ENCODE data around the gene MTO1. TPM values are rescaled to one million over a fixed set of nuclear protein-coding genes. Genes with fewer than 3 reads are reported as not detected.
"Not testable (repeated sequence)": the region's sequence is repeated elsewhere in the genome, so short reads cannot be mapped to it uniquely, and the experiment has no call there.

MTO1 gene
- 39.9 TPM for total RNA-seq

GRCh38 chr6:73461537-73462350 is at the start of gene MTO1:
Gene MTO1 (plus strand): TSS chr6:73461737. CDS start chr6:73461855, 118 bp downstream.
- Histone ChIP-seq H3K9me3 (ENCODE audit: low read depth, low read length) (no peaks in the 10 kb centered on the region), H3K27me3 (ENCODE audit: insufficient read depth, low read length) (no peaks in the 10 kb centered on the region), H3K4me1 (ENCODE audit: insufficient read depth, low read length) (peaks cover 61% of the 10 kb centered on the region), H3K4me3 (ENCODE audit: low read length) (peak within 1 kb of the TSS; percentile 99)

- Histone ChIP-seq H3K4me3 (ENCODE audit: low read length) (no peak overlapping the region), H3K4me1 (ENCODE audit: insufficient read depth, low read length) (no peaks in the 10 kb centered on the region), H3K27me3 (ENCODE audit: insufficient read depth, low read length) (no peaks in the 10 kb centered on the region), H3K9me3 (ENCODE audit: low read depth, low read length) (no peaks in the 10 kb centered on the region)
These were observed 48.4 kb upstream of the MTO1 start for GRCh38 chr6:73413102-73413501.

GRCh38 chr6:73418081-73418741 is 43.3 kb upstream of the MTO1 start:
- Histone ChIP-seq H3K4me1 (ENCODE audit: insufficient read depth, low read length) (peaks cover 19% of the 10 kb centered on the region), H3K27me3 (ENCODE audit: insufficient read depth, low read length) (no peaks in the 10 kb centered on the region), H3K9me3 (ENCODE audit: low read depth, low read length) (no peaks in the 10 kb centered on the region), H3K4me3 (ENCODE audit: low read length) (no peak overlapping the region)

- no peaks in the 10 kb centered on the region for H3K27me3 ChIP-seq (ENCODE audit: insufficient read depth, low read length)
- H3K4me3 ChIP-seq (ENCODE audit: low read length), result no peak overlapping the region
- no peaks in the 10 kb centered on the region for H3K9me3 ChIP-seq (ENCODE audit: low read depth, low read length)
- H3K4me1 ChIP-seq (ENCODE audit: insufficient read depth, low read length), result peaks cover 21% of the 10 kb centered on the region
These were observed 40.0 kb upstream of the MTO1 start for GRCh38 chr6:73421534-73421933.

- Histone ChIP-seq H3K9me3 (ENCODE audit: low read depth, low read length) (no peaks in the 10 kb centered on the region), H3K4me1 (ENCODE audit: insufficient read depth, low read length) (no peaks in the 10 kb centered on the region), H3K4me3 (ENCODE audit: low read length) (no peak overlapping the region), H3K27me3 (ENCODE audit: insufficient read depth, low read length) (no peaks in the 10 kb centered on the region)
These were observed 26.3 kb upstream of the MTO1 start for GRCh38 chr6:73435236-73435635.

GRCh38 chr6:73443555-73443954 is 18.0 kb upstream of the MTO1 start:
- Histone ChIP-seq H3K27me3 (ENCODE audit: insufficient read depth, low read length) (no peaks in the 10 kb centered on the region), H3K9me3 (ENCODE audit: low read depth, low read length) (no peaks in the 10 kb centered on the region), H3K4me1 (ENCODE audit: insufficient read depth, low read length) (peaks cover 23% of the 10 kb centered on the region), H3K4me3 (ENCODE audit: low read length) (no peak overlapping the region)

- H3K4me1 ChIP-seq (ENCODE audit: insufficient read depth, low read length), result peaks cover 65% of the 10 kb centered on the region
- no peaks in the 10 kb centered on the region for H3K9me3 ChIP-seq (ENCODE audit: low read depth, low read length)
- no peaks in the 10 kb centered on the region for H3K27me3 ChIP-seq (ENCODE audit: insufficient read depth, low read length)
- H3K4me3 ChIP-seq (ENCODE audit: low read length), result peak overlapping the region; percentile 91
These were observed 10.1 kb upstream of the MTO1 start for GRCh38 chr6:73451223-73452106.

GRCh38 chr6:73452107-73452461 is 9.5 kb upstream of the MTO1 start, which contains the start of gene CGAS:
Gene CGAS (minus strand): TSS chr6:73452297. CDS start chr6:73452181, 116 bp downstream.
- Histone ChIP-seq H3K27me3 (ENCODE audit: insufficient read depth, low read length) (no peaks in the 10 kb centered on the region), H3K4me1 (ENCODE audit: insufficient read depth, low read length) (peaks cover 71% of the 10 kb centered on the region), H3K9me3 (ENCODE audit: low read depth, low read length) (no peaks in the 10 kb centered on the region), H3K4me3 (ENCODE audit: low read length) (peak within 1 kb of the TSS; percentile 91)

GRCh38 chr6:73455865-73456629 is 5.5 kb upstream of the MTO1 start:
- no peaks in the 10 kb centered on the region for H3K9me3 ChIP-seq (ENCODE audit: low read depth, low read length)
- no peaks in the 10 kb centered on the region for H3K27me3 ChIP-seq (ENCODE audit: insufficient read depth, low read length)
- no peak overlapping the region for H3K4me3 ChIP-seq (ENCODE audit: low read length)
- H3K4me1 ChIP-seq (ENCODE audit: insufficient read depth, low read length), result peaks cover 76% of the 10 kb centered on the region

GRCh38 chr6:73459474-73459873 is 2.1 kb upstream of the MTO1 start:
- not testable (repeated sequence) for H3K9me3 ChIP-seq (ENCODE audit: low read depth, low read length); H3K4me3 ChIP-seq (ENCODE audit: low read length); H3K27me3 ChIP-seq (ENCODE audit: insufficient read depth, low read length)
- peaks cover 80% of the 10 kb centered on the region for H3K4me1 ChIP-seq (ENCODE audit: insufficient read depth, low read length)

GRCh38 chr6:73460056-73460455 is 1.5 kb upstream of the MTO1 start:
- Histone ChIP-seq H3K4me1 (ENCODE audit: insufficient read depth, low read length) (peaks cover 74% of the 10 kb centered on the region), H3K27me3 (ENCODE audit: insufficient read depth, low read length) (no peaks in the 10 kb centered on the region), H3K9me3 (ENCODE audit: low read depth, low read length) (no peaks in the 10 kb centered on the region), H3K4me3 (ENCODE audit: low read length) (no peak overlapping the region)

- Histone ChIP-seq H3K9me3 (ENCODE audit: low read depth, low read length) (no peaks in the 10 kb centered on the region), H3K4me3 (ENCODE audit: low read length) (no peak overlapping the region), H3K27me3 (ENCODE audit: insufficient read depth, low read length) (no peaks in the 10 kb centered on the region), H3K4me1 (ENCODE audit: insufficient read depth, low read length) (peaks cover 10% of the 10 kb centered on the region)
These were observed 10.3 kb downstream of the MTO1 start for GRCh38 chr6:73471686-73472290.

- Histone ChIP-seq H3K9me3 (ENCODE audit: low read depth, low read length) (no peaks in the 10 kb centered on the region), H3K27me3 (ENCODE audit: insufficient read depth, low read length) (no peaks in the 10 kb centered on the region), H3K4me3 (ENCODE audit: low read length) (no peak overlapping the region), H3K4me1 (ENCODE audit: insufficient read depth, low read length) (no peaks in the 10 kb centered on the region)
These were observed 15.2 kb downstream of the MTO1 start for GRCh38 chr6:73476723-73477122.

- no peaks in the 10 kb centered on the region for H3K9me3 ChIP-seq (ENCODE audit: low read depth, low read length)
- no peak overlapping the region for H3K4me3 ChIP-seq (ENCODE audit: low read length)
- H3K4me1 ChIP-seq (ENCODE audit: insufficient read depth, low read length), result no peaks in the 10 kb centered on the region
- H3K27me3 ChIP-seq (ENCODE audit: insufficient read depth, low read length), result no peaks in the 10 kb centered on the region
These were observed 15.9 kb downstream of the MTO1 start for GRCh38 chr6:73477407-73477806.
